Tibial nerve (tissue), 4 donors: ENCODE data around the gene USP46.

Source experiments
- EP300 ChIP-seq, 2 donors: sonication (generic); formaldehyde crosslinking; IDR thresholded peaks; one replicate each; pipeline ENCODE4 v1.6.1; 2017; ENCODE audit warnings: antibody characterized with exemption in 2 of 2, mild to moderate bottlenecking in 1 of 2
- POLR2A ChIP-seq, 2 donors: fragments of 450-650 bp; IDR thresholded peaks; one replicate each; pipeline ENCODE4 v1.6.1; 2017; ENCODE audit warnings: antibody characterized with exemption in 2 of 2, mild to moderate bottlenecking in 2 of 2, moderate library complexity in 2 of 2
- TF ChIP-seq, protein P1 (sequence below), 5 experiments: fragments of 200-600 bp in 3 of 5; fragments of 450-650 bp in 2 of 5; sonication (generic) in 3 of 5; IDR thresholded peaks; one replicate each; pipeline ENCODE4 v1.5.1; 2016 to 2019; ENCODE audit warnings: antibody characterized with exemption in 5 of 5, mild to moderate bottlenecking in 3 of 5, moderate library complexity in 2 of 5

DNA sequence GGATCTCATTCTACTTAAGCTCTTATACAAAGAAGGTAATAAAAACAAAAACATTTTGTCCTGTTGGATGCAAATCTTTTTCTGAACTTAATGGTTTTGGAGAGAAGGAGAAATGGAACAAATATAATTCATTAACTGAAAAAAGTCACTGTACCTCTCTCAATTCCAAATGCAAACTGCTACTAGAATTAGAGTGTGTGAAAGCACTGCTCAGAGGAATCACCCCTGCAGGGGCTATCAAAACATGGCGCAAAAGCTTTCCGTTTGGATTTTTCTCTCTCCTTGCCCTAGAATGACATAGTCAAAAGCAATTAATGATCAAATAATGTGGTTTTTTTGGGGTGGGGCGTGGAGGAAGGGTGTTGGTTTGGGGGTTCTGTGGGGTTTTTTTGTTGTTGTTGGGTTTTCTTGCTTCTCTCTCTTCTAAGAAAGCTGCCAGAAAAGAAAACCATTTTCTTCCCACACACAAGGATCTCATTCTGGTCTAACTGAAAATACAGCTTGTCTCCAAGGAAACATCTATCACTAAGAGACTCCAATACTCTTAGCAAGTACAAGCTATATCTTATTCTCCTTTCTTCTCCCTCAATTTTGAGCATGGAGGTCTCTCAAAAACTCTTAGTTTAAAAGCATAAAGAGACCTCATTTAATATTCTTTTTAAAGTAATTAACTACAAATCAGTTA lies 41.6 kb downstream of the USP46 start:
- TF ChIP-seq, protein P1, sequence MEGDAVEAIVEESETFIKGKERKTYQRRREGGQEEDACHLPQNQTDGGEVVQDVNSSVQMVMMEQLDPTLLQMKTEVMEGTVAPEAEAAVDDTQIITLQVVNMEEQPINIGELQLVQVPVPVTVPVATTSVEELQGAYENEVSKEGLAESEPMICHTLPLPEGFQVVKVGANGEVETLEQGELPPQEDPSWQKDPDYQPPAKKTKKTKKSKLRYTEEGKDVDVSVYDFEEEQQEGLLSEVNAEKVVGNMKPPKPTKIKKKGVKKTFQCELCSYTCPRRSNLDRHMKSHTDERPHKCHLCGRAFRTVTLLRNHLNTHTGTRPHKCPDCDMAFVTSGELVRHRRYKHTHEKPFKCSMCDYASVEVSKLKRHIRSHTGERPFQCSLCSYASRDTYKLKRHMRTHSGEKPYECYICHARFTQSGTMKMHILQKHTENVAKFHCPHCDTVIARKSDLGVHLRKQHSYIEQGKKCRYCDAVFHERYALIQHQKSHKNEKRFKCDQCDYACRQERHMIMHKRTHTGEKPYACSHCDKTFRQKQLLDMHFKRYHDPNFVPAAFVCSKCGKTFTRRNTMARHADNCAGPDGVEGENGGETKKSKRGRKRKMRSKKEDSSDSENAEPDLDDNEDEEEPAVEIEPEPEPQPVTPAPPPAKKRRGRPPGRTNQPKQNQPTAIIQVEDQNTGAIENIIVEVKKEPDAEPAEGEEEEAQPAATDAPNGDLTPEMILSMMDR (IDR thresholded peaks at IDR 0.05) = no peak
- no peak for TF ChIP-seq EP300 (IDR thresholded peaks at IDR 0.05)
- no peak for TF ChIP-seq POLR2A (IDR thresholded peaks at IDR 0.05)
